Activated CD4-positive, alpha-beta memory T cell treated with anti-CD3 and anti-CD28 coated beads, Interleukin-2, amount 10 ng/mL, durations not matched to agents 7 days and 5 days (primary cell): Measurements from ENCODE around the gene HES5. TPM values are rescaled to one million over a fixed set of nuclear protein-coding genes. Genes with fewer than 3 reads are reported as not detected.
"Not testable (repeated sequence)": the region's sequence is repeated elsewhere in the genome, so short reads cannot be mapped to it uniquely, and the experiment has no call there.

ENCODE experiments used
- CTCF ChIA-PET: fragments of 350-600 bp; sonication (Branson Sonifier 250); formaldehyde crosslinking; loops from one replicate; lab custom pipeline; 2021; ENCODE audit warnings: antibody characterized with exemption, inconsistent platforms; lab: Charles Lee
- POLR2A ChIA-PET: fragments of 350-600 bp; sonication (Branson Sonifier 250); formaldehyde crosslinking; loops from one replicate; lab custom pipeline; 2021; ENCODE audit warnings: antibody characterized with exemption; lab: Charles Lee
- DNase-seq: peaks from one replicate; pipeline ENCODE4 v3.0.0-alpha.2; 2020
- H3K27ac Mint-ChIP-seq: one replicate; pipeline ENCODE4 v1.8.0; 2021; ENCODE audit warnings: mild to moderate bottlenecking, mixed read lengths
- H3K27me3 Mint-ChIP-seq: one replicate; pipeline ENCODE4 v1.8.0; 2021; ENCODE audit warnings: mixed read lengths
- H3K36me3 Mint-ChIP-seq: one replicate; pipeline ENCODE4 v1.8.0; 2021; ENCODE audit warnings: low read depth, mixed read lengths
- H3K4me1 Mint-ChIP-seq: one replicate; pipeline ENCODE4 v1.8.0; 2021; ENCODE audit warnings: mixed read lengths
- H3K4me3 Mint-ChIP-seq: one replicate; pipeline ENCODE4 v1.8.0; 2021; ENCODE audit warnings: mild to moderate bottlenecking, mixed read lengths
- H3K9me3 Mint-ChIP-seq: one replicate; pipeline ENCODE4 v1.8.0; 2021; ENCODE audit warnings: mixed read lengths
- total RNA-seq, 2 experiments: library from RNA; stranded (reverse); gene quantifications; one replicate each; pipeline ENCODE4 v1.2.3, GENCODE V29; 2021

Gene HES5, protein sequence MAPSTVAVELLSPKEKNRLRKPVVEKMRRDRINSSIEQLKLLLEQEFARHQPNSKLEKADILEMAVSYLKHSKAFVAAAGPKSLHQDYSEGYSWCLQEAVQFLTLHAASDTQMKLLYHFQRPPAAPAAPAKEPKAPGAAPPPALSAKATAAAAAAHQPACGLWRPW
- not detected for total RNA-seq

DNA sequence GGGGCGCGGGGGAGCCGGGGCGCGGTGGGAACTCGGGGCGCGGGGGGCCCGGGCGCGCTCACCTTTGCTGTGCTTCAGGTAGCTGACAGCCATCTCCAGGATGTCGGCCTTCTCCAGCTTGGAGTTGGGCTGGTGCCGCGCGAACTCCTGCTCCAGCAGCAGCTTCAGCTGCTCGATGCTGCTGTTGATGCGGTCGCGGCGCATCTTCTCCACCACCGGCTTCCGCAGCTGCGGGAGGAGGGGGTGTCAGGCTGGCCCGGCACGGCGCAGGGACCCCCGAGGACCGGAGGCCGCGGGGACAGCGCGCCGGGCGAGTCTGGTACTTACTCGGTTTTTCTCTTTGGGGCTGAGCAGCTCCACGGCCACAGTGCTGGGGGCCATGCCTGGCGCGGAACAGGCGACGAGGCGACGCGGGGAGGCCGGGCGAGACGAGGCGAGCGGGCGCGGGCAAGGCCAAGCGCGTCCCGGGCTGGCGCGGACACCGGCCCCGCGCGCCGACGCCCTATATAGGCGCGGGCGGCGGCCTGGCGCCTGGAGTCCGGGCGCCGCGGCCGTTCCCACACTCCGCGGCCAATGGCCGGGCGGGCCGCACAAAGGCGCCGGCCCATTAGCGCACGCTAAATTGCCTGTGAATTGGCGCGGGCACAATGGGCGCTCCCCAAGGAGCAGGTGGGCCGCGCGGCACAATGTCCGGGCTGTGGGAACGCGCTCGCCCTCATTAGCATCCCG is at the start of gene HES5:
Gene HES5 (minus strand): TSS at position 480 of the 729 bp plus-strand sequence. CDS start 99 bp downstream, at position 381.
- Mint-ChIP-seq H3K27ac (no peak within 1 kb of the TSS), H3K4me3 (peak within 1 kb of the TSS; percentile 50), H3K9me3 (no peaks in the 10 kb centered on the region), H3K4me1 (peaks cover 24% of the 10 kb centered on the region), H3K36me3 (peaks cover 6% of the 10 kb centered on the region), H3K27me3 (peaks cover 38% of the 10 kb centered on the region)
- ChIA-PET POLR2A (interaction anchor here (1.6 to 13.2 kb wide), 3 partner anchors 14 to 56 kb away, joined by 5 to 228 read pairs (median 15); partner anchors contain the start of gene TNFRSF14), CTCF (interaction anchor here (1.0 kb wide), 1 partner anchor 116 kb away, joined by 3 read pairs; no protein-coding TSS in a partner anchor)
- DNase-seq: no peak

DNA sequence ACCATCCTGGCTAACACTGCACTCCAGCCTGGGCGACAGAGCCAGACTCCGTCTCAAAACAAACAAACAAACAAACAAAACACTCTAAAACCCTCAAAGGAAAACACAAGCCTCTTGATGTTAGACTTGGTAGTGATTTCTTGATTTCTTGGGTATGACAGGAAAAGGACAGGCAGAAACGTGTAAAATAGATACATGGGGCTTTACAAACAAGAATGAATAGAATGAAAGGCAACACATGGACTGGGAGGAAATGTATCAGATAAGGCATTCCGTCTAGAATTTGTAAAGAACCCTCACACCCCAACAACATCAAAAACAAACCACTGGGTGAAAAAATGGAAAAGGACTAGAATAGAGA is 48.7 kb upstream of the HES5 start:
- POLR2A ChIA-PET: interaction anchor here (1.5 to 3.8 kb wide), 8 partner anchors 8 to 163 kb away, joined by 7 to 94 read pairs (median 12); partner anchors contain the start of genes PANK4, PRXL2B and TNFRSF14
- no peaks in the 10 kb centered on the region for H3K27me3 Mint-ChIP-seq
- no peak for DNase-seq
- peaks cover 15% of the 10 kb centered on the region for H3K36me3 Mint-ChIP-seq
- peaks cover 70% of the 10 kb centered on the region for H3K4me1 Mint-ChIP-seq
- CTCF ChIA-PET: interaction anchor here (1.2 to 2.8 kb wide), 4 partner anchors 8 to 164 kb away, joined by 3 to 15 read pairs (median 8); partner anchors contain the start of gene TNFRSF14
- H3K4me3 Mint-ChIP-seq: peak overlapping the region; percentile 71
- peaks cover 6% of the 10 kb centered on the region for H3K9me3 Mint-ChIP-seq
- H3K27ac Mint-ChIP-seq: peak overlapping the region; percentile 92

- ChIA-PET CTCF (interaction anchor here (0.6 to 2.8 kb wide), 6 partner anchors 10 to 695 kb away, joined by 3 to 18 read pairs (median 8); partner anchors contain the start of gene TNFRSF14), POLR2A (interaction anchor here (0.6 to 3.8 kb wide), 13 partner anchors 9 to 1219 kb away, joined by 3 to 94 read pairs (median 7); partner anchors contain the start of genes LRRC47, PANK4, PRXL2B and RER1)
- peaks cover 21% of the 10 kb centered on the region for H3K36me3 Mint-ChIP-seq
- H3K9me3 Mint-ChIP-seq: peaks cover 18% of the 10 kb centered on the region
- H3K4me3 Mint-ChIP-seq: peak overlapping the region; percentile 71
- peak; percentile 75 for DNase-seq
- H3K27ac Mint-ChIP-seq: peak overlapping the region; percentile 92
- H3K27me3 Mint-ChIP-seq: not testable (repeated sequence)
- H3K4me1 Mint-ChIP-seq: peaks cover 68% of the 10 kb centered on the region
These were observed 47.6 kb upstream of the HES5 start for GRCh38 chr1:2577565-2578075.

- H3K4me3 Mint-ChIP-seq: no peak overlapping the region
- CTCF ChIA-PET: interaction anchor here (2.8 kb wide), 1 partner anchor 15 kb away, joined by 15 read pairs; no protein-coding TSS in a partner anchor
These were observed 46.0 kb upstream of the HES5 start for GRCh38 chr1:2575801-2576663.

GRCh38 chr1:2574350-2574749 is 44.3 kb upstream of the HES5 start:
- ChIA-PET POLR2A (interaction anchor here (1.3 to 1.5 kb wide), 2 partner anchors 11 to 18 kb away, joined by 5 read pairs; partner anchors contain the start of genes PRXL2B and TNFRSF14), CTCF (no interaction called here)
- Mint-ChIP-seq H3K27me3 (peaks cover 3% of the 10 kb centered on the region), H3K4me3 (no peak overlapping the region), H3K9me3 (peaks cover 19% of the 10 kb centered on the region), H3K4me1 (peaks cover 46% of the 10 kb centered on the region), H3K27ac (no peak overlapping the region), H3K36me3 (peaks cover 23% of the 10 kb centered on the region)
- no peak for DNase-seq

More at GRCh38 chr1:2575801-2576663, 46.0 kb upstream of the HES5 start:
- peaks cover 16% of the 10 kb centered on the region for H3K36me3 Mint-ChIP-seq
- peaks cover 19% of the 10 kb centered on the region for H3K9me3 Mint-ChIP-seq
- POLR2A ChIA-PET: interaction anchor here (1.4 to 3.8 kb wide), 3 partner anchors 11 to 184 kb away, joined by 3 to 94 read pairs (median 44); partner anchors contain the start of genes PRXL2B, RER1 and TNFRSF14
- peak overlapping the region; percentile 92 for H3K27ac Mint-ChIP-seq
- no peak for DNase-seq
- H3K27me3 Mint-ChIP-seq: peaks cover 3% of the 10 kb centered on the region
- peaks cover 58% of the 10 kb centered on the region for H3K4me1 Mint-ChIP-seq

DNA sequence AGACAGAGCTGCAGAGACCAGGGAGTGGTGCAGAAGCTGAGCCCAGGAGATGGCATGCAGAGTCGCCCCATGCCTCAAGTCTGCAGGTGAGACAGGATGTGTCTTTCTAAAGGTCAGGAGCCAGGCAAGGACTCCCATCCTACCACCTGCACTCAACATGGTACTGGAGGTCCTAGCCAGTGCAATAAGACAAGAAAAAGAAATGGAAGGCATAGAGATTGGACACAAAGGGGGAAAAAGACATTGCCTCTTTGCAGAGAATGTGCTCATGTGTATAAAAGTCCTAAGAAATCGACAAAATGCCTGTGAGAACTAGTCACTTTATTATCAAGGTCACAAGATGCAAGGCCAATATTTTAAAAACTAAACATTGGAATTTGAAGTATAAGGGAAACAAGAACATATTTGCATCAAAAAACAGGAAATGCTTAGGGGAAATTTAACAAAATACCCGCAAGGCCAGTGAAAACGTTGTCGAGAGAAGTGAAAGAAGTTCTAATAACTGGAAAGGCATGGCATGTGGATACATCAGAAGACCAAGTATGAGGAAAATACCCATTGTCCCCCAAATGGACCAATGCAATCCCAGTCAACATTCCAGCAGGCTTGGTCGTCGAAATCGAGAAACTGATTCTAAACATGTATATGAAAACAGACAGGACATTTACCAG is 43.3 kb upstream of the HES5 start:
- H3K36me3 Mint-ChIP-seq: peaks cover 19% of the 10 kb centered on the region
- H3K9me3 Mint-ChIP-seq: peaks cover 19% of the 10 kb centered on the region
- DNase-seq: no peak
- no peak overlapping the region for H3K27ac Mint-ChIP-seq
- ChIA-PET CTCF (interaction anchor here (1.2 kb wide), 1 partner anchor 49 kb away, joined by 3 read pairs; no protein-coding TSS in a partner anchor), POLR2A (interaction anchor here (0.8 to 1.9 kb wide), 2 partner anchors 12 kb away, joined by 3 to 7 read pairs; no protein-coding TSS in a partner anchor)
- H3K4me1 Mint-ChIP-seq: peaks cover 38% of the 10 kb centered on the region
- H3K4me3 Mint-ChIP-seq: no peak overlapping the region
- peaks cover 3% of the 10 kb centered on the region for H3K27me3 Mint-ChIP-seq

GRCh38 chr1:2571348-2571747 is 41.3 kb upstream of the HES5 start:
- ChIA-PET POLR2A (interaction anchor here (1.0 to 2.0 kb wide), 3 partner anchors 11 to 14 kb away, joined by 3 to 7 read pairs (median 5); no protein-coding TSS in a partner anchor), CTCF (interaction anchor here (0.8 to 1.1 kb wide), 3 partner anchors 10 to 15 kb away, joined by 3 to 4 read pairs (median 3); no protein-coding TSS in a partner anchor)
- no peak for DNase-seq
- no peak overlapping the region for H3K4me3 Mint-ChIP-seq
- H3K4me1 Mint-ChIP-seq: peaks cover 21% of the 10 kb centered on the region
- H3K36me3 Mint-ChIP-seq: peaks cover 19% of the 10 kb centered on the region
- no peak overlapping the region for H3K27ac Mint-ChIP-seq
- peaks cover 19% of the 10 kb centered on the region for H3K9me3 Mint-ChIP-seq
- H3K27me3 Mint-ChIP-seq: peaks cover 3% of the 10 kb centered on the region

- H3K27me3 Mint-ChIP-seq: peaks cover 3% of the 10 kb centered on the region
- CTCF ChIA-PET: interaction anchor here (1.1 kb wide), 1 partner anchor 15 kb away, joined by 4 read pairs; no protein-coding TSS in a partner anchor
- POLR2A ChIA-PET: interaction anchor here (1.0 to 2.0 kb wide), 2 partner anchors 10 to 12 kb away, joined by 3 to 5 read pairs; no protein-coding TSS in a partner anchor
- peaks cover 19% of the 10 kb centered on the region for H3K36me3 Mint-ChIP-seq
- no peak for DNase-seq
- H3K4me1 Mint-ChIP-seq: peaks cover 12% of the 10 kb centered on the region
- H3K27ac Mint-ChIP-seq: no peak overlapping the region
- no peak overlapping the region for H3K4me3 Mint-ChIP-seq
- H3K9me3 Mint-ChIP-seq: peaks cover 19% of the 10 kb centered on the region
These were observed 40.3 kb upstream of the HES5 start for GRCh38 chr1:2570332-2570731.

- peaks cover 19% of the 10 kb centered on the region for H3K36me3 Mint-ChIP-seq
- POLR2A ChIA-PET: interaction anchor here (0.9 to 1.0 kb wide), 2 partner anchors 9 to 14 kb away, joined by 3 to 5 read pairs; partner anchors contain the start of gene TNFRSF14
- CTCF ChIA-PET, H3K27ac Mint-ChIP-seq, H3K4me1 Mint-ChIP-seq, H3K4me3 Mint-ChIP-seq, H3K27me3 Mint-ChIP-seq, DNase-seq: not testable (repeated sequence)
- H3K9me3 Mint-ChIP-seq: peaks cover 19% of the 10 kb centered on the region
These were observed 39.6 kb upstream of the HES5 start for GRCh38 chr1:2569703-2570102.

DNA sequence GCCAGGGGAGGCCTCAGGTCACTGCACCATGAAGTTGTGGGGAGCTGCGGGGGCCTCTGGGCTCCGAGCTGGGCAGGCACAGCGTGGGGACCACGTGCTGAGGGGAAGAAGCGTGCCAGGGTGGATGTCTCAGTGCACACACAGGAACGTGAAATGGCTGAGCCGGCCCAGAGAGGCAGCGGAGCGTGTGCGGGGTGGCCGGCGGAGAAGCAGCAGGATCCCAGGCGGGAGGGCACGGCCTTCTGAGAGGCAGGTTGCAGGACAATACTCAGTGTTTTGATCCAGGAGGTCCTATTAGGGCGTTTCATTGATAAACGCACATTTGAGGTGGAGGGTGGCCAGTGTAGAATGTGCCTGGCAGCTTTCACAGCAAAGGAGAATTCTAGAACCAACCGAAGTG is 39.0 kb upstream of the HES5 start:
- ChIA-PET CTCF (no interaction called here), POLR2A (interaction anchor here (0.9 to 1.0 kb wide), 2 partner anchors 9 to 13 kb away, joined by 3 to 5 read pairs; partner anchors contain the start of gene TNFRSF14)
- H3K4me3 Mint-ChIP-seq: no peak overlapping the region
- DNase-seq: no peak
- peaks cover 16% of the 10 kb centered on the region for H3K9me3 Mint-ChIP-seq
- H3K27me3 Mint-ChIP-seq: peaks cover 3% of the 10 kb centered on the region
- H3K4me1 Mint-ChIP-seq: peaks cover 6% of the 10 kb centered on the region
- H3K27ac Mint-ChIP-seq: no peak overlapping the region
- H3K36me3 Mint-ChIP-seq: peaks cover 16% of the 10 kb centered on the region

DNA sequence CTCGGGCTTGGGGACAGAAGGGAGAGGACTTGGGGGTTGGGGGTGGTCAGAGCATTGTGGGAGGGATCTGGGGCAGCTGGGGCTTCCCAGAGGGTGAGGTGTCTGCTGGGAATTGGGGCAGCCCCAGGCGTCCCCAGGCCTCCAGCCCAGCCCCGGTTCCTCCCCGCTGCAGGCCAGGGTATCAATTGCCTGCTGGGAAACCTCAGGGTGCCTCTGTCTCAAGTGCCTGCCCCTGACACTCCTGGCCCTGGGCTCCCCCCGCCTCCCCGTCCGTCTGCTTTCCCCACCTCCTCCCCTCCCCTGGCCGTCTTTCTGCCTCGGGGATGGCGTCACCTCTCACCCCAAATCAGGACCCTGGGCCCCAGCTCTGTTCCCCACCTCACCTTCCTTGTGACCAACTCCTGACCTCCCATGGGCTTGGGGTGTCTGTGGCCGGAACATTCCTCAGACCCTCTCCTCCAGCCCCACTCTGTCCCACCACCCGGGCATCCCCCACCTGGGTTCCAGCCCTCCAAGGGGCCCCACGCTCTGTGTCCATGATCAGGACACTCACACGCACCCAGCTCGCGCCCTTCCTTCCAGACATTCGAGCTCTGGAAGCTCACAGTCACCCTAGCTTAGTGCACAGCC is 38.2 kb upstream of the HES5 start:
- DNase-seq, POLR2A ChIA-PET, CTCF ChIA-PET, H3K27ac Mint-ChIP-seq, H3K27me3 Mint-ChIP-seq, H3K4me1 Mint-ChIP-seq, H3K9me3 Mint-ChIP-seq, H3K4me3 Mint-ChIP-seq: not testable (repeated sequence)
- H3K36me3 Mint-ChIP-seq: peaks cover 15% of the 10 kb centered on the region
